Hepatocyte (in vitro differentiated cells): ENCODE results near the gene DERL3. TPM values are rescaled to one million over a fixed set of nuclear protein-coding genes. Genes with fewer than 3 reads are reported as not detected.

Experiments used
- DNase-seq: peaks from one replicate; pipeline ENCODE4 v3.0.0-alpha.2; 2016; ENCODE audit warnings: low spot score
- H2AFZ ChIP-seq: fragments of 200-600 bp; sonication (generic); 2 replicates; pipeline ENCODE4 v1.6.0; 2016; ENCODE audit warnings: antibody characterized with exemption, mild to moderate bottlenecking
- H3K27ac ChIP-seq: fragments of 200-600 bp; sonication (generic); 2 replicates; pipeline ENCODE4 v1.5.1; 2016; ENCODE audit warnings: mild to moderate bottlenecking
- H3K27me3 ChIP-seq: fragments of 200-600 bp; sonication (generic); 2 replicates; pipeline ENCODE4 v1.6.1; 2016
- H3K36me3 ChIP-seq: fragments of 200-600 bp; sonication (generic); replicated peaks from 2 replicates; pipeline ENCODE4 v1.5.1; 2016; ENCODE audit warnings: low read depth; ENCODE audit not compliant: insufficient read depth
- H3K4me1 ChIP-seq: fragments of 200-600 bp; sonication (generic); 2 replicates; pipeline ENCODE4 v1.5.1; 2016; ENCODE audit warnings: mild to moderate bottlenecking, moderate library complexity; ENCODE audit not compliant: insufficient read depth
- H3K4me2 ChIP-seq: fragments of 200-600 bp; sonication (generic); 2 replicates; pipeline ENCODE4 v1.6.0; 2016
- H3K4me3 ChIP-seq: fragments of 200-600 bp; sonication (generic); 2 replicates; pipeline ENCODE4 v1.5.1; 2016; ENCODE audit warnings: mild to moderate bottlenecking
- H3K79me2 ChIP-seq: fragments of 200-600 bp; sonication (generic); 2 replicates; pipeline ENCODE4 v1.6.0; 2017; ENCODE audit warnings: mild to moderate bottlenecking
- H3K9me2 ChIP-seq: fragments of 200-600 bp; sonication (generic); replicated peaks from 2 replicates; pipeline ENCODE4 v1.6.0; 2017; ENCODE audit warnings: mild to moderate bottlenecking; ENCODE audit not compliant: insufficient read depth
- H3K9me3 ChIP-seq: fragments of 200-600 bp; sonication (generic); 2 replicates; pipeline ENCODE4 v1.5.1; 2016; ENCODE audit warnings: low read depth, mild to moderate bottlenecking
- H4K20me1 ChIP-seq: fragments of 200-600 bp; sonication (generic); 2 replicates; pipeline ENCODE4 v1.6.0; 2016; ENCODE audit warnings: mild to moderate bottlenecking; ENCODE audit not compliant: insufficient read depth, poor library complexity, severe bottlenecking
- CTCF ChIP-seq: fragments of 200-600 bp; sonication (generic); IDR thresholded peaks from 2 replicates; pipeline ENCODE4 v1.5.1; 2016; ENCODE audit warnings: antibody characterized with exemption, mild to moderate bottlenecking; ENCODE audit not compliant: poor library complexity
- EZH2 ChIP-seq: fragments of 200-600 bp; sonication (generic); IDR thresholded peaks from 2 replicates; pipeline ENCODE4 v1.6.1; 2016; ENCODE audit warnings: antibody characterized with exemption, mild to moderate bottlenecking, borderline replicate concordance
- EZH2phosphoT487 ChIP-seq: fragments of 200-600 bp; sonication (generic); IDR thresholded peaks from one replicate; pipeline ENCODE4 v1.6.1; 2018; ENCODE audit warnings: antibody characterized with exemption, mild to moderate bottlenecking, low read depth, moderate library complexity; ENCODE audit not compliant: unreplicated experiment, severe bottlenecking
- WGBS: methylation state at CpG from one replicate; pipeline ENCODE4 v1.1.6; 2016; ENCODE audit warnings: low lambda C conversion rate; ENCODE audit errors: missing lambda C conversion rate; 5-methylcytosine and 5-hydroxymethylcytosine counted together
- polyA plus RNA-seq: library from polyadenylated mRNA; unstranded; fragments of >200 nt; fragmentation: Nextera tagmentation; extraction: Ambion mirVana; gene quantifications from 2 replicates; pipeline ENCODE4 v1.2.1, GENCODE V29; 2016
- total RNA-seq: library from RNA; depleted of rRNA; stranded (reverse); fragments of >200 nt; gene quantifications from 2 replicates; pipeline ENCODE4 v1.2.3, GENCODE V29; 2014

The DERL3 gene
- total and polyA plus RNA-seq, 2 experiments from 2014 or later: 1.6 to 6.1 TPM

DNA sequence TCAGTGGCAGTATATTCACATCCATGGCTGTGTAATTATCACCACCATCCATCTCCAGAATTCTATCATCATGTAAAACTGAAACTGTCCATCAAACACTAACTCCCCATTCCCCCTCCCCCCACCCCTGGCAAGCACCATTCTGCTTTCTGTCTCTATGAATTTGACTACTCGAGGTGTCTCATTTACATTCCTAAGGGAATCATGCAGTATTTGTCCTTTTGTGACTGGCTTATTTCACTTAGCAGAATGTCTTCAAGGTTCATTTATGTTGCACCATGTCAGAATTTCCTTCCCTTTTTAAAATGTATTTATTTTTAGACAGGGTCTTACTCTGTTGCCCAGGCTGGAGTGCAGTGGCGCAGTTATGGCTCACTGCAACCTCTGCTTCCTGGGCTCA, 20.3 kb downstream of the DERL3 start:
- Histone ChIP-seq H3K9me3 (no peaks in the 10 kb centered on the region), H3K4me2 (no peak overlapping the region), H3K36me3 (no peaks in the 10 kb centered on the region), H2AFZ (no peak overlapping the region), H3K27me3 (no peaks in the 10 kb centered on the region), H4K20me1 (no peaks in the 10 kb centered on the region), H3K4me1 (no peaks in the 10 kb centered on the region), H3K79me2 (no peaks in the 10 kb centered on the region), H3K4me3 (no peak overlapping the region), H3K9me2 (no peaks in the 10 kb centered on the region), H3K27ac (no peak overlapping the region)
- 98% methylated on average over 2 of the region's 2 CpGs for WGBS
- no peak for DNase-seq
- TF ChIP-seq CTCF (no peak), EZH2phosphoT487 (no peak), EZH2 (no peak)

GRCh38 chr22:23817146-23817545, 21.7 kb downstream of the DERL3 start:
- H3K27me3 ChIP-seq: no peaks in the 10 kb centered on the region
- H3K79me2 ChIP-seq: no peaks in the 10 kb centered on the region
- no peaks in the 10 kb centered on the region for H3K4me1 ChIP-seq
- TF ChIP-seq EZH2phosphoT487: no peak
- no peak for TF ChIP-seq EZH2
- TF ChIP-seq CTCF: no peak
- H3K4me2 ChIP-seq: no peak overlapping the region
- WGBS: 91% methylated on average over 6 of the region's 6 CpGs
- H3K9me3 ChIP-seq: no peaks in the 10 kb centered on the region
- H3K27ac ChIP-seq: no peak overlapping the region
- H4K20me1 ChIP-seq: no peaks in the 10 kb centered on the region
- no peak overlapping the region for H3K4me3 ChIP-seq
- no peak overlapping the region for H2AFZ ChIP-seq
- no peaks in the 10 kb centered on the region for H3K36me3 ChIP-seq
- no peak for DNase-seq
- H3K9me2 ChIP-seq: no peaks in the 10 kb centered on the region

DNA sequence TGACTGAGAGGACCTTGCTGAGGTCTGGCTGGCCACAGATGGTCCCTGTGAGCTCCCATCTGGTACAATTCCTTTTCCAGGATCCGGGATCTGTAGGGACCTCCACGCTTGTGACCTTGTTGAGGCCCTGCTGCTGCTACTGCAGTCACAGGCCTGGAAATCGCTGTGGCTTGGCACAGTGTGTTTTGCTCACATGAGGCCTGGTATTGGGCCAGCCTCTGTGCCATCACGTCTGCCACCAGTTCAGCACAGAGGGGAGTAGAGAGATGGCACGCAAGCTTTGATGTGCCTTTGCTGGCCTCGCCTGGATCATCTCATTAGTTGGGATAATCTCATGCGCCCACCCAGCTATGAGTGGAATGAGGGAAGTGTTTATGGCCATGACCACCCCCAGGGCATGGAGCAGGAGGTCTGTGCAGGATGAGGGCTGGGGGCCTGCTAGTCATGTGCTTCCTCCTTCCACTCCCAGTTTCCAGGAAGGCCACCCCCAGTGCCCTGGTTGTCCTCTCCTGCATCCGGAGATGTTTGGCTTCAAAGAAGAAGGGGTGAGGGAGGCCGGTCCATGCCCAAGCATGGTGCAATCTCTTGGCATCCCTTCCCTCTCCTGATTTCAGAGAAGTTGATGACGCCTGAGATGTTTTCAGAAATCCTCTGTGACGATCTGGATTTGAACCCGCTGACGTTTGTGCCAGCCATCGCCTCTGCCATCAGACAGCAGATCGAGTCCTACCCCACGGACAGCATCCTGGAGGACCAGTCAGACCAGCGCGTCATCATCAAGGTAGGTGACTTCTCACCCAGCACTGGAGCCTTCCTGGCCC, 22.4 kb downstream of the DERL3 start:
- no peaks in the 10 kb centered on the region for H3K79me2 ChIP-seq
- WGBS: 86% methylated on average over 18 of the region's 18 CpGs
- no peaks in the 10 kb centered on the region for H3K27me3 ChIP-seq
- no peaks in the 10 kb centered on the region for H3K36me3 ChIP-seq
- DNase-seq: no peak
- no peak overlapping the region for H3K4me3 ChIP-seq
- H3K27ac ChIP-seq: no peak overlapping the region
- no peaks in the 10 kb centered on the region for H4K20me1 ChIP-seq
- H3K9me3 ChIP-seq: no peaks in the 10 kb centered on the region
- no peak overlapping the region for H2AFZ ChIP-seq
- H3K4me2 ChIP-seq: no peak overlapping the region
- H3K4me1 ChIP-seq: no peaks in the 10 kb centered on the region
- TF ChIP-seq EZH2 (no peak), CTCF (no peak), EZH2phosphoT487 (no peak)
- no peaks in the 10 kb centered on the region for H3K9me2 ChIP-seq
